Ammon's horn (tissue), 1 donor: ENCODE data around the gene KIT.
"Not testable (repeated sequence)": the region's sequence is repeated elsewhere in the genome, so short reads cannot be mapped to it uniquely, and the experiment has no call there.

ENCODE experiments used
- DNase-seq: peaks from one replicate; pipeline ENCODE4 v3.0.0-alpha.2; 2016; ENCODE audit warnings: low spot score

The KIT gene

GRCh38 chr4:54657551-54658251, at the start of gene KIT:
Gene KIT, plus strand, starts transcription at chr4:54657957. Its CDS starts 58 bp downstream, at chr4:54658015.
- DNase-seq = peak; percentile 40

GRCh38 chr4:54609310-54609709, 48.4 kb upstream of the KIT start:
- no peak for DNase-seq

- DNase-seq = no peak
Measured at GRCh38 chr4:54614149-54614548, 43.6 kb upstream of the KIT start.

GRCh38 chr4:54620773-54621172, 37.0 kb upstream of the KIT start:
- DNase-seq = no peak

GRCh38 chr4:54625391-54625790, 32.4 kb upstream of the KIT start:
- no peak for DNase-seq

- no peak for DNase-seq
Measured at GRCh38 chr4:54626113-54626512, 31.6 kb upstream of the KIT start.

GRCh38 chr4:54632537-54632936, 25.2 kb upstream of the KIT start:
- DNase-seq = no peak

- not testable (repeated sequence) for DNase-seq
Measured at GRCh38 chr4:54633102-54633740, 24.5 kb upstream of the KIT start.

GRCh38 chr4:54635318-54635717, 22.4 kb upstream of the KIT start:
- no peak for DNase-seq

- no peak for DNase-seq
Measured at GRCh38 chr4:54637325-54637724, 20.4 kb upstream of the KIT start.

GRCh38 chr4:54641101-54641500, 16.7 kb upstream of the KIT start:
- not testable (repeated sequence) for DNase-seq

- no peak for DNase-seq
Measured at GRCh38 chr4:54643172-54643571, 14.6 kb upstream of the KIT start.

- no peak for DNase-seq
Measured at GRCh38 chr4:54643958-54644751, 13.6 kb upstream of the KIT start.

GRCh38 chr4:54645830-54646229, 11.9 kb upstream of the KIT start:
- peak; percentile 15 for DNase-seq

GRCh38 chr4:54647070-54647469, 10.7 kb upstream of the KIT start:
- no peak for DNase-seq

- DNase-seq = no peak
Measured at GRCh38 chr4:54651050-54651449, 6.7 kb upstream of the KIT start.

- no peak for DNase-seq
Measured at GRCh38 chr4:54654753-54655152, 3.0 kb upstream of the KIT start.

- DNase-seq = no peak
Measured at GRCh38 chr4:54657185-54657550, 589 bp upstream of the KIT start.

- peak; percentile 69 for DNase-seq
Measured at GRCh38 chr4:54658252-54659093, 716 bp downstream of the KIT start.

GRCh38 chr4:54659313-54659712, 1.6 kb downstream of the KIT start:
- DNase-seq = peak; percentile 21

- no peak for DNase-seq
Measured at GRCh38 chr4:54659749-54660535, 2.2 kb downstream of the KIT start.
